HepG2 (cell line): ENCODE measurements around the gene RSL1D1. TPM values are rescaled to one million over a fixed set of nuclear protein-coding genes. Genes with fewer than 3 reads are reported as not detected.

ENCODE experiments used
- BORCS8-MEF2B ChIP-seq: sonication (generic); formaldehyde crosslinking; IDR thresholded peaks from 2 replicates; pipeline ENCODE4 v1.8.0; 2022; ENCODE audit warnings: mild to moderate bottlenecking, missing genetic modification reagents
- EP300 ChIP-seq, 3 experiments: sonication (generic) in 1 of 3; formaldehyde crosslinking in 1 of 3; IDR thresholded peaks; 2 replicates each; pipeline versions ENCODE4 v1.5.1 to v1.6.1; 2011 to 2020; ENCODE audit warnings: low read depth in 2 of 3, low read length in 2 of 3, borderline replicate concordance in 1 of 3, improper control_type of control experiment in 1 of 3, mild to moderate bottlenecking in 1 of 3, missing genetic modification reagents in 1 of 3, moderate library complexity in 1 of 3
- HDAC6 ChIP-seq: fragments of 200-600 bp; sonication (generic); IDR thresholded peaks from 2 replicates; pipeline ENCODE4 v1.7.0; 2017; ENCODE audit warnings: mild to moderate bottlenecking, antibody characterized with exemption, low read length, low read depth
- KLF11 ChIP-seq: IDR thresholded peaks from 2 replicates; pipeline ENCODE4 v1.6.1; 2016; ENCODE audit warnings: missing compliant biosample characterization
- MTF1 ChIP-seq: sonication (generic); formaldehyde crosslinking; IDR thresholded peaks from 2 replicates; pipeline ENCODE4 v1.5.0; 2020; ENCODE audit warnings: missing genetic modification reagents
- NCOA2 ChIP-seq: sonication (generic); formaldehyde crosslinking; IDR thresholded peaks from 2 replicates; pipeline ENCODE4 v1.8.0; 2022; ENCODE audit warnings: inconsistent platforms
- NFYB ChIP-seq: sonication (generic); formaldehyde crosslinking; IDR thresholded peaks from 2 replicates; pipeline ENCODE4 v1.4.0; 2020; ENCODE audit warnings: missing genetic modification reagents
- NR3C1 ChIP-seq: sonication (generic); formaldehyde crosslinking; IDR thresholded peaks from 2 replicates; pipeline ENCODE4 v1.4.0; 2020; ENCODE audit warnings: missing genetic modification reagents
- SMYD3 ChIP-seq: sonication (generic); formaldehyde crosslinking; IDR thresholded peaks from 2 replicates; pipeline ENCODE4 v1.8.1; 2023; ENCODE audit warnings: mild to moderate bottlenecking, missing genetic modification reagents
- SP4 ChIP-seq: sonication (generic); formaldehyde crosslinking; IDR thresholded peaks from 2 replicates; pipeline ENCODE4 v1.8.1; 2023; ENCODE audit warnings: mild to moderate bottlenecking, missing genetic modification reagents
- ZMYM4 ChIP-seq: sonication (generic); formaldehyde crosslinking; IDR thresholded peaks from 2 replicates; pipeline ENCODE4 v1.8.1; 2023; ENCODE audit warnings: mild to moderate bottlenecking, missing genetic modification reagents
- ZNF34 ChIP-seq: sonication (generic); formaldehyde crosslinking; IDR thresholded peaks from 2 replicates; pipeline ENCODE4 v1.4.0; 2020; ENCODE audit warnings: mild to moderate bottlenecking, missing genetic modification reagents, borderline replicate concordance
- ZNF441 ChIP-seq: sonication (generic); formaldehyde crosslinking; IDR thresholded peaks from 2 replicates; pipeline ENCODE4 v1.7.0; 2021; ENCODE audit warnings: missing genetic modification reagents, borderline replicate concordance
- ZNF468 ChIP-seq: sonication (generic); formaldehyde crosslinking; IDR thresholded peaks from 2 replicates; pipeline ENCODE4 v1.8.0; 2022; ENCODE audit warnings: mild to moderate bottlenecking, moderate library complexity, missing genetic modification reagents
- ZNF556 ChIP-seq: sonication (generic); formaldehyde crosslinking; IDR thresholded peaks from 2 replicates; pipeline ENCODE4 v1.4.0; 2020; ENCODE audit warnings: mild to moderate bottlenecking, missing genetic modification reagents, borderline replicate concordance
- ZNF563 ChIP-seq: sonication (generic); formaldehyde crosslinking; IDR thresholded peaks from 2 replicates; pipeline ENCODE4 v1.8.0; 2022; ENCODE audit warnings: mild to moderate bottlenecking, moderate library complexity, missing genetic modification reagents
- ZNF670 ChIP-seq: sonication (generic); formaldehyde crosslinking; IDR thresholded peaks from 2 replicates; pipeline ENCODE4 v1.8.0; 2022; ENCODE audit warnings: mild to moderate bottlenecking, missing genetic modification reagents, borderline replicate concordance
- ZNF672 ChIP-seq: sonication (generic); formaldehyde crosslinking; IDR thresholded peaks from 2 replicates; pipeline ENCODE4 v1.8.1; 2022; ENCODE audit warnings: missing genetic modification reagents
- ZNF879 ChIP-seq: sonication (generic); formaldehyde crosslinking; IDR thresholded peaks from 2 replicates; pipeline ENCODE4 v1.8.1; 2023; ENCODE audit warnings: missing genetic modification reagents
- ZSCAN21 ChIP-seq: sonication (generic); formaldehyde crosslinking; IDR thresholded peaks from 2 replicates; pipeline ENCODE4 v1.8.0; 2022; ENCODE audit warnings: mild to moderate bottlenecking, missing genetic modification reagents, moderate library complexity, borderline replicate concordance
- polyA plus RNA-seq, 8 experiments: library from polyadenylated mRNA; depleted of rRNA in 3 of 8; stranded (reverse) in 7 of 8; unstranded in 1 of 8; fragments of >200 nt; fragmentation: Illumina TruSeq in 4 of 8; extraction: Trizol in 4 of 8; gene quantifications; 2 replicates each; pipeline versions ENCODE4 v1.2.1 to v1.2.3, GENCODE V29; 2011 to 2016; ENCODE audit warnings: low read depth in 4 of 8, missing spikeins in 1 of 8, mixed read lengths in 1 of 8; ENCODE audit not compliant: insufficient read depth in 1 of 8
- total RNA-seq, 5 experiments: library from RNA; depleted of rRNA; stranded (reverse); fragments of >200 nt; fragmentation: Illumina TruSeq; extraction: Trizol; gene quantifications; 2 replicates each; pipeline ENCODE4 v1.2.3, GENCODE V29; 2016; ENCODE audit warnings: low read depth in 1 of 5
- TF ChIP-seq, protein P1 (sequence below): sonication (generic); formaldehyde crosslinking; IDR thresholded peaks from 2 replicates; pipeline ENCODE4 v1.5.1; 2020; ENCODE audit warnings: missing genetic modification reagents, mild to moderate bottlenecking, borderline replicate concordance
- TF ChIP-seq, protein P2 (sequence below): sonication (generic); formaldehyde crosslinking; IDR thresholded peaks from 2 replicates; pipeline ENCODE4 v1.4.0; 2020; ENCODE audit warnings: mild to moderate bottlenecking, low read depth, missing genetic modification reagents
- TF ChIP-seq, protein P3 (sequence below): sonication (generic); formaldehyde crosslinking; IDR thresholded peaks from 2 replicates; pipeline ENCODE4 v1.9.0; 2022; ENCODE audit warnings: missing genetic modification reagents, mild to moderate bottlenecking, borderline replicate concordance
- TF ChIP-seq, protein P4 (sequence below): sonication (generic); formaldehyde crosslinking; IDR thresholded peaks from 2 replicates; pipeline ENCODE4 v1.8.1; 2023; ENCODE audit warnings: missing genetic modification reagents, inconsistent platforms, borderline replicate concordance

The RSL1D1 gene
- total and polyA plus RNA-seq, 2 of the 13 experiments (the other 11 are each of a cell fraction or from before 2014, with no cell fraction given), result 187 to 343 TPM

DNA sequence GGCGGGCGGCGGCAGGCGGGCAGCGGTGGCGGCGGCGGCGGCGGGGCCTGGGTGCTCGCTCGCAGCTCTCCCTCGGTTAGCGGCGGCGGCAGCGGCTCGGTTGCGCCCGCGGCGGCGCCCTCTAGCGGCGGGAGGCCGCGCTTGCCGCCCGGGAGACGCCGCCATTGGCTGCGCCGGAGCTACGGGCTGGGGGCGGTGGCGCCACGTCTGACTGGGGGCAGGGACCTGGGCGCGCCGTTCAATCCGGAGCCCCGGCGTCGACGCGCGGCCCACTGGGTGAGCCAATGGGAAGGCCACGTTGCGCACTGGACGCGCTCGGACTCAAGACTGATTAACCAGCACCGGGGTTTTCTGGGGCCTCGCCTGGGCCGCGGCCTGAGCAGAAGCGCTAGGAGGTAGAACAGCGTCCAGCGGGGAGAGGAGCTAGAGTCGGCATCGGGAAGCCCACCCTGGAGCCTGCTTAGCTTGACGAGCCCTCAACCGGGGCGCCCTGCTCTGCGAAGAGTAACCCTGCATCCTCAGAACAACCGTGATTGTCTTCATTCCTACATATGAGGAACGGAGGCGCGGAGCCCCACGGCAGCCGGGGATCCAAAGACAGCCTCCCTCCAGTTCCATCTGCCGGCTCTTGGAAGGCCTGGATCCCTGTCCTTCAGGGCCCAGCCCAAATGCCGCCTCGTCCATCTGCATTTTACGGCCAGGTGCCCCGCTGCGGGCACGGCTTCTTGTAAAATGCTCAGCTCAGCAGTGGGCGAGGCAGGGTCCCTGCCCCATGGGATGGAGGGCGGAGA, 54.0 kb downstream of the RSL1D1 start, which contains the start of gene ZC3H7A (continued):
- peak; percentile 98 for TF ChIP-seq ZNF556 (CRISPR knock-in tag)
- TF ChIP-seq KLF11, result peak; percentile 98
- peak; percentile 99 for TF ChIP-seq ZMYM4 (CRISPR knock-in tag)
- TF ChIP-seq, protein P1, sequence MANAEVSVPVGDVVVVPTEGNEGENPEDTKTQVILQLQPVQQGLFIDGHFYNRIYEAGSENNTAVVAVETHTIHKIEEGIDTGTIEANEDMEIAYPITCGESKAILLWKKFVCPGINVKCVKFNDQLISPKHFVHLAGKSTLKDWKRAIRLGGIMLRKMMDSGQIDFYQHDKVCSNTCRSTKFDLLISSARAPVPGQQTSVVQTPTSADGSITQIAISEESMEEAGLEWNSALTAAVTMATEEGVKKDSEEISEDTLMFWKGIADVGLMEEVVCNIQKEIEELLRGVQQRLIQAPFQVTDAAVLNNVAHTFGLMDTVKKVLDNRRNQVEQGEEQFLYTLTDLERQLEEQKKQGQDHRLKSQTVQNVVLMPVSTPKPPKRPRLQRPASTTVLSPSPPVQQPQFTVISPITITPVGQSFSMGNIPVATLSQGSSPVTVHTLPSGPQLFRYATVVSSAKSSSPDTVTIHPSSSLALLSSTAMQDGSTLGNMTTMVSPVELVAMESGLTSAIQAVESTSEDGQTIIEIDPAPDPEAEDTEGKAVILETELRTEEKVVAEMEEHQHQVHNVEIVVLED (CRISPR knock-in tag), result peak; percentile 92
- peak; percentile 97 for TF ChIP-seq BORCS8-MEF2B (CRISPR knock-in tag)
- TF ChIP-seq ZSCAN21 (CRISPR knock-in tag), result peak; percentile 93; the same call in 1 of the 2 replicates
- TF ChIP-seq NFYB, result peak; percentile 92
- peak; percentile 92 for TF ChIP-seq ZNF563 (CRISPR knock-in tag)
- peak; percentile 94 for TF ChIP-seq SP4
- TF ChIP-seq, protein P2, sequence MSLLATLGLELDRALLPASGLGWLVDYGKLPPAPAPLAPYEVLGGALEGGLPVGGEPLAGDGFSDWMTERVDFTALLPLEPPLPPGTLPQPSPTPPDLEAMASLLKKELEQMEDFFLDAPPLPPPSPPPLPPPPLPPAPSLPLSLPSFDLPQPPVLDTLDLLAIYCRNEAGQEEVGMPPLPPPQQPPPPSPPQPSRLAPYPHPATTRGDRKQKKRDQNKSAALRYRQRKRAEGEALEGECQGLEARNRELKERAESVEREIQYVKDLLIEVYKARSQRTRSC (CRISPR knock-in tag), result peak; percentile 99
- no peak for TF ChIP-seq NR3C1 (CRISPR knock-in tag)
- peak; percentile 94 for TF ChIP-seq ZNF441 (CRISPR knock-in tag)
- peak; percentile 95 for TF ChIP-seq MTF1 (CRISPR knock-in tag)
- peak; percentile 93; the same call in 1 of the 2 replicates for TF ChIP-seq ZNF468 (CRISPR knock-in tag)
- TF ChIP-seq ZNF34 (CRISPR knock-in tag), result peak; percentile 95; the same call in 1 of the 2 replicates
- TF ChIP-seq, protein P3, sequence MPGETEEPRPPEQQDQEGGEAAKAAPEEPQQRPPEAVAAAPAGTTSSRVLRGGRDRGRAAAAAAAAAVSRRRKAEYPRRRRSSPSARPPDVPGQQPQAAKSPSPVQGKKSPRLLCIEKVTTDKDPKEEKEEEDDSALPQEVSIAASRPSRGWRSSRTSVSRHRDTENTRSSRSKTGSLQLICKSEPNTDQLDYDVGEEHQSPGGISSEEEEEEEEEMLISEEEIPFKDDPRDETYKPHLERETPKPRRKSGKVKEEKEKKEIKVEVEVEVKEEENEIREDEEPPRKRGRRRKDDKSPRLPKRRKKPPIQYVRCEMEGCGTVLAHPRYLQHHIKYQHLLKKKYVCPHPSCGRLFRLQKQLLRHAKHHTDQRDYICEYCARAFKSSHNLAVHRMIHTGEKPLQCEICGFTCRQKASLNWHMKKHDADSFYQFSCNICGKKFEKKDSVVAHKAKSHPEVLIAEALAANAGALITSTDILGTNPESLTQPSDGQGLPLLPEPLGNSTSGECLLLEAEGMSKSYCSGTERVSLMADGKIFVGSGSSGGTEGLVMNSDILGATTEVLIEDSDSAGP, result peak; percentile 89; the same call in 1 of the 2 replicates
- TF ChIP-seq ZNF670, result peak; percentile 97
- peak; percentile 97; the same call in 1 of the 2 replicates for TF ChIP-seq SMYD3
- 0 out of 2 replicates have a peak, but pooled peaks have one; percentile 57 for TF ChIP-seq ZNF879 (CRISPR knock-in tag)
- peak; percentile 82 for TF ChIP-seq NCOA2 (CRISPR knock-in tag)
- TF ChIP-seq, protein P4, sequence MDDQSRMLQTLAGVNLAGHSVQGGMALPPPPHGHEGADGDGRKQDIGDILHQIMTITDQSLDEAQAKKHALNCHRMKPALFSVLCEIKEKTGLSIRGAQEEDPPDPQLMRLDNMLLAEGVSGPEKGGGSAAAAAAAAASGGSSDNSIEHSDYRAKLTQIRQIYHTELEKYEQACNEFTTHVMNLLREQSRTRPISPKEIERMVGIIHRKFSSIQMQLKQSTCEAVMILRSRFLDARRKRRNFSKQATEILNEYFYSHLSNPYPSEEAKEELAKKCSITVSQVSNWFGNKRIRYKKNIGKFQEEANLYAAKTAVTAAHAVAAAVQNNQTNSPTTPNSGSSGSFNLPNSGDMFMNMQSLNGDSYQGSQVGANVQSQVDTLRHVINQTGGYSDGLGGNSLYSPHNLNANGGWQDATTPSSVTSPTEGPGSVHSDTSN (CRISPR knock-in tag), result peak; percentile 91
- 0 out of 4 replicates have a peak, but pooled peaks of 1 of the 2 experiments have one; percentile 5 for TF ChIP-seq EP300 (IDR thresholded peaks at IDR 0.05; ENCODE audit: low read depth in 2 of 2, low read length in 2 of 2)
- peak; percentile 67; the same call in 1 of the 2 replicates for TF ChIP-seq EP300 (CRISPR knock-in tag; IDR thresholded peaks at IDR 0.05; ENCODE audit: borderline replicate concordance)
- no peak for TF ChIP-seq ZNF672 (CRISPR knock-in tag)
- 0 out of 2 replicates have a peak, but pooled peaks have one; percentile 38 for TF ChIP-seq HDAC6
